Spleen (tissue), 11 donors: ENCODE results near the gene CRYBG1. TPM values are rescaled to one million over a fixed set of nuclear protein-coding genes. Genes with fewer than 3 reads are reported as not detected.

Source experiments
- DNase-seq: peaks from one replicate; pipeline ENCODE4 v3.0.0-alpha.2; 2020
- H3K27ac ChIP-seq, 8 donors: fragments of 200-600 bp; sonication (generic) in 7 of 8; 1 replicate in 4 of 8; 2 replicates in 4 of 8; pipeline versions ENCODE4 v1.5.0 to v1.8.0; 2016 to 2021; ENCODE audit warnings: inconsistent platforms in 4 of 8, mild to moderate bottlenecking in 4 of 8, moderate library complexity in 1 of 8
- H3K27me3 ChIP-seq, 7 donors: fragments of 200-600 bp; sonication (generic) in 6 of 7; replicated peaks in 1 of 7; 1 replicate in 4 of 7; 2 replicates in 3 of 7; pipeline versions ENCODE4 v1.5.0 to v1.8.0; 2016 to 2021; ENCODE audit warnings: inconsistent platforms in 3 of 7, mild to moderate bottlenecking in 1 of 7
- H3K36me3 ChIP-seq, 6 donors: fragments of 200-600 bp; sonication (generic) in 5 of 6; 1 replicate in 4 of 6; 2 replicates in 2 of 6; pipeline versions ENCODE4 v1.5.0 to v1.8.0; 2016 to 2021; ENCODE audit warnings: inconsistent platforms in 2 of 6
- H3K4me1 ChIP-seq, 6 donors: fragments of 200-600 bp; sonication (generic) in 5 of 6; 1 replicate in 3 of 6; 2 replicates in 3 of 6; pipeline versions ENCODE4 v1.5.0 to v1.8.0; 2016 to 2021; ENCODE audit warnings: inconsistent platforms in 3 of 6
- H3K4me3 ChIP-seq, 8 donors: fragments of 200-600 bp; sonication (generic) in 7 of 8; 1 replicate in 4 of 8; 2 replicates in 4 of 8; pipeline versions ENCODE4 v1.5.0 to v1.8.0; 2016 to 2021; ENCODE audit warnings: inconsistent platforms in 4 of 8, mild to moderate bottlenecking in 4 of 8, moderate library complexity in 2 of 8
- H3K9me3 ChIP-seq, 8 donors: fragments of 200-600 bp; sonication (generic) in 7 of 8; 1 replicate in 4 of 8; 2 replicates in 4 of 8; pipeline versions ENCODE4 v1.5.0 to v1.8.0; 2016 to 2021; ENCODE audit warnings: inconsistent platforms in 4 of 8
- POLR2A ChIP-seq, 3 donors: fragments of 450-650 bp; IDR thresholded peaks; one replicate each; pipeline ENCODE4 v1.5.1; 2017; ENCODE audit warnings: antibody characterized with exemption in 3 of 3, mild to moderate bottlenecking in 1 of 3
- POLR2AphosphoS5 ChIP-seq, 3 donors: sonication (generic); formaldehyde crosslinking; IDR thresholded peaks; one replicate each; pipeline ENCODE4 v1.5.1; 2017; ENCODE audit warnings: antibody characterized with exemption in 3 of 3
- WGBS, 5 donors: extraction: QIAGEN DNeasy Blood & Tissue Kit in 3 of 5; methylation state at CpG; one replicate each; pipeline versions ENCODE4 v1.1.5 to v1.1.7; 2013 to 2018; 5-methylcytosine and 5-hydroxymethylcytosine counted together
- intact Hi-C: fragments of 100-400 bp; cut with DNase I; formaldehyde crosslinking; loops from one replicate; pipeline ENCODE4 v1.15.0; 2023; ENCODE audit warnings: low total_unique reads
- polyA plus RNA-seq, 3 donors: library from polyadenylated mRNA; stranded (reverse); fragments of 200-250 nt; gene quantifications; one replicate each; pipeline ENCODE4 v1.2.1, GENCODE V29; 2013
- total RNA-seq, 7 donors: library from RNA; depleted of rRNA in 3 of 7; stranded (reverse); fragments of >200 nt in 3 of 7; fragmentation: NEBNext Ultra II Directional in 4 of 7; extraction: Animal tissue kit (Norgen Biotek cat#: 25700) in 4 of 7; gene quantifications; one replicate each; pipeline versions ENCODE4 v1.1.0 to v1.2.1, GENCODE V29; 2016 to 2021
- TF ChIP-seq, protein P1 (sequence below), 11 experiments: fragments of 200-600 bp in 7 of 11; fragments of 450-650 bp in 4 of 11; sonication (generic) in 4 of 11; IDR thresholded peaks in 8 of 11; conservative IDR thresholded peaks in 3 of 11; 1 replicate in 7 of 11; 2 replicates in 4 of 11; pipeline versions ENCODE4 v1.4.0 to v1.8.0; 2016 to 2021; ENCODE audit warnings: antibody characterized with exemption in 11 of 11, inconsistent platforms in 4 of 11, mild to moderate bottlenecking in 1 of 11
- donor health status: healthy with polysubstance abuse.
- donor health status: DM: no; HTN: no; CAD: no; lungs with moderate emphysema.
- donor health status: DM: no; HTN: no; CAD: no.
- donor health status: Bipolar disorder and iron deficiency.
- donor health status: healthy.
- donor health status: DM: no; HTN: no; CAD: no.
- donor health status: DM: yes; HTN: yes; CAD: no.

CRYBG1 gene
- total and polyA plus RNA-seq, 10 donors, result 5.6 to 39.1 (median 28.1) TPM

- H3K27me3 ChIP-seq, result peaks cover 0 to 3% (median 0%) of the 10 kb centered on the region in 7 donors
- TF ChIP-seq, protein P1, sequence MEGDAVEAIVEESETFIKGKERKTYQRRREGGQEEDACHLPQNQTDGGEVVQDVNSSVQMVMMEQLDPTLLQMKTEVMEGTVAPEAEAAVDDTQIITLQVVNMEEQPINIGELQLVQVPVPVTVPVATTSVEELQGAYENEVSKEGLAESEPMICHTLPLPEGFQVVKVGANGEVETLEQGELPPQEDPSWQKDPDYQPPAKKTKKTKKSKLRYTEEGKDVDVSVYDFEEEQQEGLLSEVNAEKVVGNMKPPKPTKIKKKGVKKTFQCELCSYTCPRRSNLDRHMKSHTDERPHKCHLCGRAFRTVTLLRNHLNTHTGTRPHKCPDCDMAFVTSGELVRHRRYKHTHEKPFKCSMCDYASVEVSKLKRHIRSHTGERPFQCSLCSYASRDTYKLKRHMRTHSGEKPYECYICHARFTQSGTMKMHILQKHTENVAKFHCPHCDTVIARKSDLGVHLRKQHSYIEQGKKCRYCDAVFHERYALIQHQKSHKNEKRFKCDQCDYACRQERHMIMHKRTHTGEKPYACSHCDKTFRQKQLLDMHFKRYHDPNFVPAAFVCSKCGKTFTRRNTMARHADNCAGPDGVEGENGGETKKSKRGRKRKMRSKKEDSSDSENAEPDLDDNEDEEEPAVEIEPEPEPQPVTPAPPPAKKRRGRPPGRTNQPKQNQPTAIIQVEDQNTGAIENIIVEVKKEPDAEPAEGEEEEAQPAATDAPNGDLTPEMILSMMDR (IDR thresholded peaks at IDR 0.05 in 8 of 11, conservative IDR thresholded peaks at IDR 0.05 in 3 of 11), result no peak
- TF ChIP-seq POLR2AphosphoS5 (IDR thresholded peaks at IDR 0.05) (no peak), POLR2A (IDR thresholded peaks at IDR 0.05) (no peak)
- no peaks in the 10 kb centered on the region for H3K9me3 ChIP-seq
- intact Hi-C loops, result no loop called here
- H3K27ac ChIP-seq, result no peak overlapping the region
- no peaks in the 10 kb centered on the region for H3K4me1 ChIP-seq
- H3K36me3 ChIP-seq, result no peaks in the 10 kb centered on the region
- H3K4me3 ChIP-seq, result no peak overlapping the region
- WGBS, 5 donors, result 88 to 100% (median 94%) methylated on average over 1 of the region's 1 CpG
- DNase-seq, result no peak
Observed at GRCh38 chr6:106373502-106374239, 13.2 kb downstream of the CRYBG1 start.

DNA sequence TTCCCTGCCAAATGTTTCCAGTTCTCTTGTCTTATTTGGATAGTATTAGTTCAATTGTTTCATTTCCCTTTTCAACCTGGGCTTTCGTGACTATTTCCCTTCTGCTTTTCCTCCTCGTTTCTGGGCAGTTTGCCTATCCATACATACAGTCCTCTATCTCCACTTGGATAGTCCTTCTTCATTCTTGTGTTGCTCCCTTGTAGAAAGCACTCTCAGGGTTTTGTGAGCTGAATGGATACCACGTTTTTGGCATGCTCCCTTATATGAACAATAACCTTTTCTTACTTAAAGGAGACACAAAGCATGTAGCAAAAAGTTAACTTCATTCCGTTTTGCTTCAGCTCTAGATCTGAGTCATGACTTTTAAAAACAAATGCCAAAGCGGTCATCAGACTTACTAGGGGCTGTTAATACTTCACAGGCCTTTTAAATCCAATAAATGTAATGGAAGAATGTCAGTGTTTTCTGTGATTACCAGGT lies 16.6 kb downstream of the CRYBG1 start:
- TF ChIP-seq POLR2A (IDR thresholded peaks at IDR 0.05), result no peak
- TF ChIP-seq POLR2AphosphoS5 (IDR thresholded peaks at IDR 0.05), result no peak
- TF ChIP-seq, protein P1 (IDR thresholded peaks at IDR 0.05 in 8 of 11, conservative IDR thresholded peaks at IDR 0.05 in 3 of 11), result no peak
- intact Hi-C loops, result no loop called here
- no peaks in the 10 kb centered on the region for H3K9me3 ChIP-seq
- no peak overlapping the region for H3K4me3 ChIP-seq
- H3K36me3 ChIP-seq, result no peaks in the 10 kb centered on the region
- peaks cover 0 to 3% (median 0%) of the 10 kb centered on the region in 6 donors for H3K4me1 ChIP-seq
- H3K27me3 ChIP-seq, result peaks cover 0 to 3% (median 0%) of the 10 kb centered on the region in 7 donors
- no peak for DNase-seq
- H3K27ac ChIP-seq, result no peak overlapping the region
- 40 to 58% (median 43%) methylated on average over 5 of the region's 5 CpGs for WGBS, 5 donors

- H3K4me3 ChIP-seq, result no peak overlapping the region
- H3K36me3 ChIP-seq, result no peaks in the 10 kb centered on the region
- 14 to 100% (median 54%) methylated on average over 1 of the region's 1 CpG for WGBS, 5 donors
- H3K4me1 ChIP-seq, result peaks cover 0 to 3% (median 0%) of the 10 kb centered on the region in 6 donors
- H3K9me3 ChIP-seq, result no peaks in the 10 kb centered on the region
- H3K27ac ChIP-seq, result no peak overlapping the region
- DNase-seq, result no peak
- peaks cover 0 to 3% (median 0%) of the 10 kb centered on the region in 7 donors for H3K27me3 ChIP-seq
- intact Hi-C loops, result no loop called here
- TF ChIP-seq, protein P1 (IDR thresholded peaks at IDR 0.05 in 8 of 11, conservative IDR thresholded peaks at IDR 0.05 in 3 of 11), result no peak
- TF ChIP-seq POLR2AphosphoS5 (IDR thresholded peaks at IDR 0.05) (no peak), POLR2A (IDR thresholded peaks at IDR 0.05) (no peak)
Observed at GRCh38 chr6:106379951-106380350, 19.4 kb downstream of the CRYBG1 start.

DNA sequence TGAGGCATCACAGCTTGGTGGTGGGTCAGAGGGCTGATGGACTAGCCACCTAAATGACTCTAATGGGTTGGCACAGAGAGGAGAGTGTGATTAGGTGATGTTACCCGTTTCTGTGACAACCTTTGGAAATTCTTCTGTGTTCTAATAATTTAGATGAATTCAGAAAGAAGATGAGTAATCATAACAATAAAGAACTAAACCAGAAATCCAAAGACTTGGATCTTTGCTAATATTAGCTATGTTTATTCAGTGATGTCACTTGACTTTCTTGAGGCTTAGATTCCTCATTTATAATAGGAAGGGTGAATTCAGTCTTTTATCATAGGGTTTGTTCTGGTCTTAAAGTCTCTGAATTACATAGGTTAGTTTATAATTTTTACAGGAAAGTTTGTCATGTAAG lies 19.9 kb downstream of the CRYBG1 start:
- 44 to 89% (median 76%) methylated on average over 1 of the region's 1 CpG for WGBS, 5 donors
- H3K4me3 ChIP-seq, result no peak overlapping the region
- DNase-seq, result no peak
- TF ChIP-seq POLR2AphosphoS5 (IDR thresholded peaks at IDR 0.05) (no peak), POLR2A (IDR thresholded peaks at IDR 0.05) (no peak)
- TF ChIP-seq, protein P1 (IDR thresholded peaks at IDR 0.05 in 8 of 11, conservative IDR thresholded peaks at IDR 0.05 in 3 of 11), result no peak
- no peak overlapping the region for H3K27ac ChIP-seq
- intact Hi-C loops, result no loop called here
- H3K27me3 ChIP-seq, result peaks cover 0 to 3% (median 0%) of the 10 kb centered on the region in 7 donors
- H3K36me3 ChIP-seq, result no peaks in the 10 kb centered on the region
- no peaks in the 10 kb centered on the region for H3K9me3 ChIP-seq
- H3K4me1 ChIP-seq, result peaks cover 0 to 3% (median 0%) of the 10 kb centered on the region in 6 donors
